CD4-positive, alpha-beta memory T cell (primary cell): ENCODE measurements around the gene P2RY2. TPM values are rescaled to one million over a fixed set of nuclear protein-coding genes. Genes with fewer than 3 reads are reported as not detected.

Source experiments
- CTCF ChIA-PET: fragments of 350-600 bp; sonication (Branson Sonifier 250); formaldehyde crosslinking; loops from one replicate; lab custom pipeline; 2021; ENCODE audit warnings: inconsistent platforms; ENCODE audit not compliant: partially characterized antibody; lab: Charles Lee
- POLR2A ChIA-PET: fragments of 350-600 bp; sonication (Branson Sonifier 250); formaldehyde crosslinking; loops from one replicate; lab custom pipeline; 2021; ENCODE audit not compliant: partially characterized antibody; lab: Charles Lee
- DNase-seq, 5 donors: peaks; one replicate each; pipeline versions ENCODE4 v3.0.0 to v3.0.0-alpha.2; 2020 to 2022; ENCODE audit warnings: mixed read lengths in 1 of 5
- H3K27ac ChIP-seq: one replicate; pipeline ENCODE4 v1.7.0; 2013; ENCODE audit warnings: low read depth, low read length
- H3K27me3 ChIP-seq: 2 replicates; pipeline ENCODE4 v1.7.0; 2013; ENCODE audit warnings: mild to moderate bottlenecking, low read length, moderate library complexity; ENCODE audit not compliant: insufficient read depth
- H3K36me3 ChIP-seq: 2 replicates; pipeline ENCODE4 v1.7.0; 2013; ENCODE audit warnings: mild to moderate bottlenecking, low read length, moderate library complexity; ENCODE audit not compliant: insufficient read depth
- H3K4me1 ChIP-seq: 2 replicates; pipeline ENCODE4 v1.7.0; 2013; ENCODE audit warnings: mild to moderate bottlenecking, low read length, moderate library complexity; ENCODE audit not compliant: insufficient read depth
- H3K4me3 ChIP-seq, 2 donors: one replicate each; pipeline ENCODE4 v1.7.0; 2013; ENCODE audit warnings: low read length in 2 of 2, mild to moderate bottlenecking in 1 of 2
- H3K9me3 ChIP-seq, 2 donors: one replicate each; pipeline ENCODE4 v1.7.0; 2013; ENCODE audit warnings: low read length in 2 of 2, control low read depth in 1 of 2; ENCODE audit not compliant: control insufficient read depth in 1 of 2
- H3K27ac Mint-ChIP-seq, 7 donors: one replicate each; pipeline ENCODE4 v1.8.0; 2020 to 2021; ENCODE audit warnings: mixed read lengths in 7 of 7, mild to moderate bottlenecking in 6 of 7, inconsistent platforms in 3 of 7, moderate library complexity in 3 of 7
- H3K27me3 Mint-ChIP-seq, 2 donors: one replicate each; pipeline ENCODE4 v1.8.0; 2020 to 2021; ENCODE audit warnings: mixed read lengths in 2 of 2
- H3K36me3 Mint-ChIP-seq, 2 donors: one replicate each; pipeline ENCODE4 v1.8.0; 2020 to 2021; ENCODE audit warnings: mixed read lengths in 2 of 2, inconsistent platforms in 1 of 2, mild to moderate bottlenecking in 1 of 2
- H3K4me1 Mint-ChIP-seq, 4 donors: one replicate each; pipeline ENCODE4 v1.8.0; 2020 to 2021; ENCODE audit warnings: mixed read lengths in 4 of 4, mild to moderate bottlenecking in 1 of 4
- H3K4me3 Mint-ChIP-seq, 8 donors: one replicate each; pipeline ENCODE4 v1.8.0; 2020 to 2021; ENCODE audit warnings: mixed read lengths in 8 of 8, mild to moderate bottlenecking in 7 of 8, moderate library complexity in 6 of 8, inconsistent platforms in 3 of 8
- H3K9me3 Mint-ChIP-seq, 8 donors: one replicate each; pipeline ENCODE4 v1.8.0; 2020 to 2021; ENCODE audit warnings: mixed read lengths in 8 of 8, mild to moderate bottlenecking in 5 of 8, inconsistent platforms in 3 of 8, moderate library complexity in 1 of 8
- intact Hi-C: fragments of 100-400 bp; cut with micrococcal nuclease; formaldehyde crosslinking; loops from one replicate; pipeline ENCODE4 v1.15.1; 2023
- polyA plus RNA-seq, 2 donors: library from polyadenylated mRNA; unstranded; fragments of 300-500 nt; fragmentation: Illumina TruSeq; gene quantifications; one replicate each; pipeline ENCODE4 v1.2.3, GENCODE V29; 2021
- total RNA-seq, 2 experiments: library from RNA; stranded (reverse); gene quantifications; one replicate each; pipeline ENCODE4 v1.2.3, GENCODE V29; 2021

Gene P2RY2
- total and polyA plus RNA-seq, 4 experiments from 2014 or later: not detected

- Mint-ChIP-seq H3K4me3 (no peak overlapping the region), H3K27me3 (peaks cover 0 to 5% of the 10 kb centered on the region in 2 donors), H3K36me3 (no peaks in the 10 kb centered on the region), H3K4me1 (peaks cover 0 to 9% (median 3%) of the 10 kb centered on the region in 4 donors), H3K9me3 (no peaks in the 10 kb centered on the region), H3K27ac (no peak overlapping the region)
- Histone ChIP-seq H3K27ac (no peak overlapping the region), H3K4me3 (no peak overlapping the region), H3K4me1 (peaks cover 10% of the 10 kb centered on the region), H3K27me3 (no peaks in the 10 kb centered on the region), H3K9me3 (no peaks in the 10 kb centered on the region), H3K36me3 (no peaks in the 10 kb centered on the region)
- intact Hi-C loops: loop anchor here (1.0 to 2.0 kb wide), 5 partner anchors 36 to 594 kb away; partner anchors contain the start of gene FCHSD2
- no peak for DNase-seq
- ChIA-PET CTCF (interaction anchor here (0.7 to 7.4 kb wide), 27 partner anchors 9 to 494 kb away, joined by 3 to 161 read pairs (median 5); partner anchors contain the start of gene FCHSD2), POLR2A (interaction anchor here (2.4 to 2.8 kb wide), 2 partner anchors 347 to 454 kb away, joined by 10 to 19 read pairs; no protein-coding TSS in a partner anchor)
These were observed 39.4 kb upstream of the P2RY2 start for GRCh38 chr11:73178681-73179080.

- H3K27me3 Mint-ChIP-seq: peaks cover 3 to 14% of the 10 kb centered on the region in 2 donors
- Histone ChIP-seq H3K27ac (no peak overlapping the region), H3K27me3 (no peaks in the 10 kb centered on the region), H3K36me3 (no peaks in the 10 kb centered on the region), H3K4me1 (peaks cover 5% of the 10 kb centered on the region), H3K4me3 (no peak overlapping the region), H3K9me3 (no peaks in the 10 kb centered on the region)
- no peaks in the 10 kb centered on the region for H3K9me3 Mint-ChIP-seq
- intact Hi-C loops: no loop called here
- ChIA-PET POLR2A (no interaction called here), CTCF (interaction anchor here (0.6 to 1.2 kb wide), 4 partner anchors 14 to 351 kb away, joined by 3 to 4 read pairs (median 4); no protein-coding TSS in a partner anchor)
- no peak overlapping the region for H3K27ac Mint-ChIP-seq
- peaks cover 4 to 8% (median 5%) of the 10 kb centered on the region in 4 donors for H3K4me1 Mint-ChIP-seq
- no peak for DNase-seq
- no peaks in the 10 kb centered on the region for H3K36me3 Mint-ChIP-seq
- no peak overlapping the region for H3K4me3 Mint-ChIP-seq
These were observed 35.2 kb upstream of the P2RY2 start for GRCh38 chr11:73182824-73183321.

- peak in 4 of 5 donors; percentile 24 to 41 (median 33) for DNase-seq
- ChIA-PET CTCF (interaction anchor here (0.6 to 5.6 kb wide), 6 partner anchors 8 to 718 kb away, joined by 3 to 25 read pairs (median 4); no protein-coding TSS in a partner anchor), POLR2A (no interaction called here)
- H3K36me3 ChIP-seq: no peaks in the 10 kb centered on the region
- H3K27ac ChIP-seq: no peak overlapping the region
- H3K27me3 ChIP-seq: no peaks in the 10 kb centered on the region
- no peaks in the 10 kb centered on the region for H3K9me3 Mint-ChIP-seq
- H3K36me3 Mint-ChIP-seq: no peaks in the 10 kb centered on the region
- no peaks in the 10 kb centered on the region for H3K9me3 ChIP-seq
- H3K4me1 Mint-ChIP-seq: peaks cover 0 to 5% (median 3%) of the 10 kb centered on the region in 4 donors
- H3K4me3 ChIP-seq: no peak overlapping the region
- intact Hi-C loops: loop anchor here (1.0 to 2.0 kb wide), 2 partner anchors 57 to 150 kb away; no protein-coding TSS in a partner anchor
- H3K27ac Mint-ChIP-seq: no peak overlapping the region
- H3K4me1 ChIP-seq: no peaks in the 10 kb centered on the region
- H3K4me3 Mint-ChIP-seq: peak overlapping the region in 1 of 8 donors; percentile 48
- peaks cover 3 to 14% of the 10 kb centered on the region in 2 donors for H3K27me3 Mint-ChIP-seq
These were observed 33.0 kb upstream of the P2RY2 start for GRCh38 chr11:73184953-73185671.

GRCh38 chr11:73185680-73186293 lies 32.3 kb upstream of the P2RY2 start:
- H3K36me3 Mint-ChIP-seq: no peaks in the 10 kb centered on the region
- no peak for DNase-seq
- intact Hi-C loops: loop anchor here (1.0 to 2.0 kb wide), 2 partner anchors 57 to 149 kb away; no protein-coding TSS in a partner anchor

GRCh38 chr11:73186294-73186850 lies 31.7 kb upstream of the P2RY2 start:
- Mint-ChIP-seq H3K4me1 (peaks cover 0 to 5% (median 3%) of the 10 kb centered on the region in 4 donors), H3K36me3 (no peaks in the 10 kb centered on the region), H3K27ac (no peak overlapping the region), H3K4me3 (no peak overlapping the region), H3K9me3 (no peaks in the 10 kb centered on the region), H3K27me3 (peaks cover 3 to 16% of the 10 kb centered on the region in 2 donors)
- H3K4me3 ChIP-seq: no peak overlapping the region
- H3K27me3 ChIP-seq: no peaks in the 10 kb centered on the region
- no peaks in the 10 kb centered on the region for H3K9me3 ChIP-seq
- H3K36me3 ChIP-seq: no peaks in the 10 kb centered on the region
- H3K27ac ChIP-seq: no peak overlapping the region
- CTCF ChIA-PET: interaction anchor here (1.6 to 5.6 kb wide), 5 partner anchors 9 to 354 kb away, joined by 3 to 25 read pairs (median 7); no protein-coding TSS in a partner anchor
- POLR2A ChIA-PET: interaction anchor here (1.2 kb wide), 1 partner anchor 44 kb away, joined by 3 read pairs; the partner anchor contains the start of gene FCHSD2
- DNase-seq: no peak
- intact Hi-C loops: no loop called here
- no peaks in the 10 kb centered on the region for H3K4me1 ChIP-seq

More at GRCh38 chr11:73185680-73186293, 32.3 kb upstream of the P2RY2 start:
- H3K4me1 ChIP-seq: no peaks in the 10 kb centered on the region
- no peak overlapping the region for H3K27ac ChIP-seq
- POLR2A ChIA-PET: interaction anchor here (1.2 kb wide), 1 partner anchor 43 kb away, joined by 3 read pairs; the partner anchor contains the start of gene FCHSD2
- Mint-ChIP-seq H3K27me3 (peaks cover 3 to 16% of the 10 kb centered on the region in 2 donors), H3K27ac (no peak overlapping the region), H3K4me1 (peaks cover 0 to 5% (median 3%) of the 10 kb centered on the region in 4 donors), H3K4me3 (no peak overlapping the region), H3K9me3 (no peaks in the 10 kb centered on the region)
- no peaks in the 10 kb centered on the region for H3K27me3 ChIP-seq
- H3K9me3 ChIP-seq: no peaks in the 10 kb centered on the region
- no peak overlapping the region for H3K4me3 ChIP-seq
- H3K36me3 ChIP-seq: no peaks in the 10 kb centered on the region
- CTCF ChIA-PET: interaction anchor here (0.6 to 5.6 kb wide), 7 partner anchors 8 to 718 kb away, joined by 3 to 25 read pairs (median 4); no protein-coding TSS in a partner anchor

- Mint-ChIP-seq H3K4me1 (peaks cover 0 to 5% (median 3%) of the 10 kb centered on the region in 4 donors), H3K9me3 (no peaks in the 10 kb centered on the region), H3K27ac (no peak overlapping the region), H3K36me3 (no peaks in the 10 kb centered on the region), H3K4me3 (no peak overlapping the region), H3K27me3 (peaks cover 3 to 16% of the 10 kb centered on the region in 2 donors)
- Histone ChIP-seq H3K4me3 (no peak overlapping the region), H3K27ac (no peak overlapping the region), H3K36me3 (no peaks in the 10 kb centered on the region), H3K27me3 (no peaks in the 10 kb centered on the region), H3K4me1 (no peaks in the 10 kb centered on the region), H3K9me3 (no peaks in the 10 kb centered on the region)
- intact Hi-C loops: no loop called here
- CTCF ChIA-PET: interaction anchor here (1.0 to 5.6 kb wide), 6 partner anchors 10 to 355 kb away, joined by 3 to 25 read pairs (median 6); no protein-coding TSS in a partner anchor
- no peak for DNase-seq
- POLR2A ChIA-PET: interaction anchor here (1.2 kb wide), 1 partner anchor 44 kb away, joined by 3 read pairs; the partner anchor contains the start of gene FCHSD2
These were observed 31.2 kb upstream of the P2RY2 start for GRCh38 chr11:73186886-73187285.
